ENCODE data around the gene PPIE.

PPIE gene

GRCh38 chr1:39729842-39730241, 8.8 kb upstream of the PPIE start:
- no peak overlapping the region for H3K4me3 ChIP-seq (ENCODE audit: low read depth, low read length)
- no peak for TF ChIP-seq CTCF (IDR thresholded peaks at IDR 0.05; ENCODE audit: low read depth, low read length)

DNA sequence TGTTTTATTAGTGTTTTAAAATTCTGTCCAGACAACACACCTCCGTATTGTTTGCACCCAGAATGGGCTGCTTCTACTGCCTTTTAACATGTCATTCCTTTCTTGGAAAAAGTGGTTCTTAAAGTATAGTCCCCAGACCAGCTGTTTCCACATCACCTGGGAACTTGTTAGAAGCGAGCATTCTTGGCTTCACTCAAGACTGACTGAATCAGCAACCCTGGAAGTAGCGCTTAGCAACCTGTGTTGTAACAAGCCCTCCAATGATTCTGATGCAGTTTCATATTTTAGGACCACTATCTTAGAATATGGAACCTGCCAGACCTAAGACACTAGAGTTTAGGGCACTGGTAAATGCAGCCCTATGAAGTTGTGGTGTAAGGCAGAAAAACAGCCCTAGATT, 6.0 kb upstream of the PPIE start:
- H3K4me3 ChIP-seq (ENCODE audit: low read depth, low read length), result no peak overlapping the region
- TF ChIP-seq CTCF (IDR thresholded peaks at IDR 0.05; ENCODE audit: low read depth, low read length), result no peak

DNA sequence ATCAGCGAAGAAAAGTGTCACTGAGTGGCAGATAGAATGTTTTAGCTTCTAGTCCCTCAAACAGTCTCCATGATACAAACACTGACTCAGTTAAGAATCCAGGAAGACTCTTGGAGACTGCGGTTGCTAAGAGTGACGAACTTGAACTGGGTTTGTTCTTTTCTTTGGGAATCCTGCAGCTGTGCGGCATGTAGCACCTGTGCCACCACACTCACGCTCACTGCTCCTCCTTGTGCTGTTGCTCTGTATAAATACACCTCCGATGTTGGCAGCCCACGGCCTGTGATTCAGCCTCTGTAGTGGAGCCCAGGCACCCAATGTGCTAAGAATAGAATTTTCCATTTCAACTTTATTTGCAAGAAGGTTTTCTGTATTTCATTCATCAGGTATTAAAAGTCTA, 5.5 kb upstream of the PPIE start:
- H3K4me3 ChIP-seq (ENCODE audit: low read depth, low read length), result no peak overlapping the region
- TF ChIP-seq CTCF (IDR thresholded peaks at IDR 0.05; ENCODE audit: low read depth, low read length), result no peak

DNA sequence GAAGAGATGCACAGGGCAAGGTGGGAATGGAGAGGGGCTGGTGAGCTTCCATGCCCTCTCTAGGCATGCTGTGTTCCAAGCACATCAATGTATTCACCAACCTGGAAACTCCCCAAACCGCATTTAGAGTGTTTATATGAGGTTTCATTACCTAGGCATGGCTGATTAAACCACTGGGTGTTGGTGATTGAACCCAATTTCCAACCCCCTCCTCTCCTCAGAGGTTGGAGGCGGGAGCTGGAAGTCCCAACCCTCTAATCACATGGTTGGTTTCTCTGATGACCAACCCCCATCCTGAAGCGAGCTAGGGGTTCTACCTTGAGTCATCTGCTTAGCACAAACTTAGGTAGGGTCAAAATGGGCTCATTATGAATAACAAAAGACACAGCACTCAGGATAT, 3.0 kb upstream of the PPIE start:
- H3K4me3 ChIP-seq (ENCODE audit: low read depth, low read length), result no peak overlapping the region
- no peak for TF ChIP-seq CTCF (IDR thresholded peaks at IDR 0.05; ENCODE audit: low read depth, low read length)

DNA sequence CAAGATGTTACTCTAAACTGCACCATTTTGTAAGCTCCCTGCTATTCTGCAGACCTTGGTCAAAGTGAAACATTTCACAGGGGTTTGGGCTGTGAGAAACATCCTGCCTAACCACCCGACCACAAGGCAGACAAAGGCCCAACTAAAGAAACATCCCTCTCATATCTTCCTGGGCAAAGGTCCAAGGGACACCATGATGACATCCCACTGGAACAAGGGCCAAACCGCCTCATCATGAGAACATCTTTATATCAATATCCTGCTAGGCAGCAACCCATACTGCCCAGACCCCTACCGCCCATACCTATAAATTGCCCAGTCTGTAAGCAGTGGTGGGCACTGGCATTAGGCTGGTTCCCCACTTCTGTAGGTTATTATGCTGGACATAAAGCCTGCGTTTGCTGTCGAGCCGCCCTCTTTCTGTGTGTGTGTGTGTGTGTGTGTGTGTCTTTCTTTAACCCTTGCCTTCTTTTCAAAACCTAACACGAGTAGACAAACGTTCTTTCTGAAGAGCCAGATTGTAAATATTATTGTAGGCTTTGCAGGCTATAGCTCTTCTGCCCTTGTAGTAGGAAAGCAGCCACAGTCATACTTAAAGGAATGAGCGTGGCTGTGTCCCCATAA, 1.0 kb upstream of the PPIE start:
- no peak for TF ChIP-seq CTCF (IDR thresholded peaks at IDR 0.05; ENCODE audit: low read depth, low read length)
- H3K4me3 ChIP-seq (ENCODE audit: low read depth, low read length), result no peak overlapping the region

- no peak for TF ChIP-seq CTCF (IDR thresholded peaks at IDR 0.05; ENCODE audit: low read depth, low read length)
- no peak overlapping the region for H3K4me3 ChIP-seq (ENCODE audit: low read depth, low read length)
These were observed 6.5 kb downstream of the PPIE start for GRCh38 chr1:39745016-39745670.

DNA sequence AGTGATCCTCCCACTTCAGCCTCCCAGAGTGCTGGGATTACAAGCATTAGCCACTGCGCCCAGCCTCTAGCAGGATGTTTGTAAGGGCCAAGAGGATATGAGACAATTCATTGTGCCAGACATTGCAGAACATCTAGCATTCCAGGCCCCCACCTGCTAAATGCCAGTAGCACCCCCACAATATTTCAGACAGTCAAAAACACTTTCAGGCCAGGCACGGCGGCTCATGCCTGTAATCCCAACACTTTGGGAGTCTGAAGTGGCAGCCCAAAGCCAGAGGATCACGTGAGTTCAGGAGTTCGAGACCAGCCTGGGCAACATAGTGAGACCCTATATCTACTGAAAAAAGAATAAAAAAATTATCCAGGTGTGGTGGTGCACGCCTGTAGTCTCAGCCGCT, 12.9 kb downstream of the PPIE start:
- TF ChIP-seq CTCF (IDR thresholded peaks at IDR 0.05; ENCODE audit: low read depth, low read length), result no peak
- H3K4me3 ChIP-seq (ENCODE audit: low read depth, low read length), result no peak overlapping the region

Measured in WI38 (cell line).